GM21737 (cell line): ENCODE measurements around the gene CDH4.

ENCODE experiments used
- ATAC-seq: cut with Tn5 transposase; IDR thresholded peaks from one replicate; pipeline ENCODE4 v1.9.1; 2021; ENCODE audit warnings: mild to moderate bottlenecking, moderate library complexity; ENCODE audit not compliant: unreplicated experiment

Gene CDH4

GRCh38 chr20:61543931-61544745 is 292.1 kb downstream of the CDH4 start:
- ATAC-seq = no peak

- ATAC-seq = no peak
Measured at GRCh38 chr20:61544910-61545889, 293.1 kb downstream of the CDH4 start.

GRCh38 chr20:61546641-61547040 is 294.6 kb downstream of the CDH4 start:
- ATAC-seq = no peak

GRCh38 chr20:61548069-61548468 is 296.0 kb downstream of the CDH4 start:
- no peak for ATAC-seq

- ATAC-seq = no peak
Measured at GRCh38 chr20:61549865-61550264, 297.8 kb downstream of the CDH4 start.

GRCh38 chr20:61551401-61551800 is 299.3 kb downstream of the CDH4 start:
- ATAC-seq = no peak

- ATAC-seq = no peak
Measured at GRCh38 chr20:61554617-61555016, 302.6 kb downstream of the CDH4 start.

GRCh38 chr20:61555566-61555965 is 303.5 kb downstream of the CDH4 start:
- ATAC-seq = no peak

- no peak for ATAC-seq
Measured at GRCh38 chr20:61556111-61556510, 304.1 kb downstream of the CDH4 start.

- no peak for ATAC-seq
Measured at GRCh38 chr20:61556673-61557072, 304.6 kb downstream of the CDH4 start.

- ATAC-seq = no peak
Measured at GRCh38 chr20:61557621-61558020, 305.6 kb downstream of the CDH4 start.

- no peak for ATAC-seq
Measured at GRCh38 chr20:61558726-61559125, 306.7 kb downstream of the CDH4 start.

GRCh38 chr20:61559706-61560315 is 307.8 kb downstream of the CDH4 start:
- no peak for ATAC-seq

GRCh38 chr20:61560361-61560853 is 308.3 kb downstream of the CDH4 start:
- no peak for ATAC-seq

- ATAC-seq = no peak
Measured at GRCh38 chr20:61561111-61561830, 309.2 kb downstream of the CDH4 start.

GRCh38 chr20:61562491-61562890 is 310.4 kb downstream of the CDH4 start:
- no peak for ATAC-seq

GRCh38 chr20:61562897-61563504 is 310.9 kb downstream of the CDH4 start:
- no peak for ATAC-seq

- no peak for ATAC-seq
Measured at GRCh38 chr20:61564628-61565027, 312.6 kb downstream of the CDH4 start.

- no peak for ATAC-seq
Measured at GRCh38 chr20:61565791-61566190, 313.7 kb downstream of the CDH4 start.

- no peak for ATAC-seq
Measured at GRCh38 chr20:61566691-61567090, 314.6 kb downstream of the CDH4 start.
